Nephron (organoid): ENCODE measurements around the gene EIF1AD.

Source experiments
- H3K27ac Mint-ChIP-seq, 3 experiments: 2 replicates each; pipeline ENCODE4 v1.8.0; 2020; ENCODE audit warnings: mixed read lengths in 3 of 3, mild to moderate bottlenecking in 2 of 3, moderate library complexity in 1 of 3
- H3K27me3 Mint-ChIP-seq: 2 replicates; pipeline ENCODE4 v1.8.0; 2021; ENCODE audit warnings: low read depth, mild to moderate bottlenecking, moderate library complexity, mixed read lengths
- H3K36me3 Mint-ChIP-seq: 2 replicates; pipeline ENCODE4 v1.8.0; 2020; ENCODE audit warnings: low read depth, mixed read lengths
- H3K4me1 Mint-ChIP-seq: 2 replicates; pipeline ENCODE4 v1.8.0; 2020; ENCODE audit warnings: mixed read lengths
- H3K4me3 Mint-ChIP-seq, 3 experiments: 2 replicates each; pipeline ENCODE4 v1.8.0; 2020; ENCODE audit warnings: mild to moderate bottlenecking in 3 of 3, mixed read lengths in 3 of 3, moderate library complexity in 2 of 3
- H3K9me3 Mint-ChIP-seq: 2 replicates; pipeline ENCODE4 v1.8.0; 2020; ENCODE audit warnings: mixed read lengths
- TF ChIP-seq, protein P1 (sequence below), 3 experiments: fragments of 200-600 bp; sonication (generic); IDR thresholded peaks; one replicate each; pipeline ENCODE4 v1.5.0; 2021; ENCODE audit warnings: antibody characterized with exemption in 3 of 3; ENCODE audit not compliant: unreplicated experiment in 3 of 3

Gene EIF1AD

GRCh38 chr11:66016793-66017177 is 14.8 kb upstream of the EIF1AD start:
- H3K4me1 Mint-ChIP-seq: no peaks in the 10 kb centered on the region
- no peak overlapping the region for H3K27ac Mint-ChIP-seq
- TF ChIP-seq, protein P1, sequence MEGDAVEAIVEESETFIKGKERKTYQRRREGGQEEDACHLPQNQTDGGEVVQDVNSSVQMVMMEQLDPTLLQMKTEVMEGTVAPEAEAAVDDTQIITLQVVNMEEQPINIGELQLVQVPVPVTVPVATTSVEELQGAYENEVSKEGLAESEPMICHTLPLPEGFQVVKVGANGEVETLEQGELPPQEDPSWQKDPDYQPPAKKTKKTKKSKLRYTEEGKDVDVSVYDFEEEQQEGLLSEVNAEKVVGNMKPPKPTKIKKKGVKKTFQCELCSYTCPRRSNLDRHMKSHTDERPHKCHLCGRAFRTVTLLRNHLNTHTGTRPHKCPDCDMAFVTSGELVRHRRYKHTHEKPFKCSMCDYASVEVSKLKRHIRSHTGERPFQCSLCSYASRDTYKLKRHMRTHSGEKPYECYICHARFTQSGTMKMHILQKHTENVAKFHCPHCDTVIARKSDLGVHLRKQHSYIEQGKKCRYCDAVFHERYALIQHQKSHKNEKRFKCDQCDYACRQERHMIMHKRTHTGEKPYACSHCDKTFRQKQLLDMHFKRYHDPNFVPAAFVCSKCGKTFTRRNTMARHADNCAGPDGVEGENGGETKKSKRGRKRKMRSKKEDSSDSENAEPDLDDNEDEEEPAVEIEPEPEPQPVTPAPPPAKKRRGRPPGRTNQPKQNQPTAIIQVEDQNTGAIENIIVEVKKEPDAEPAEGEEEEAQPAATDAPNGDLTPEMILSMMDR (IDR thresholded peaks at IDR 0.05; ENCODE audit: unreplicated experiment in 3 of 3): no peak
- no peak overlapping the region for H3K4me3 Mint-ChIP-seq
- H3K36me3 Mint-ChIP-seq: no peaks in the 10 kb centered on the region
- no peaks in the 10 kb centered on the region for H3K9me3 Mint-ChIP-seq
- peaks cover 3% of the 10 kb centered on the region for H3K27me3 Mint-ChIP-seq

GRCh38 chr11:66015936-66016792 is 14.2 kb upstream of the EIF1AD start:
- no peaks in the 10 kb centered on the region for H3K9me3 Mint-ChIP-seq
- H3K36me3 Mint-ChIP-seq: no peaks in the 10 kb centered on the region
- H3K27me3 Mint-ChIP-seq: peaks cover 8% of the 10 kb centered on the region
- no peak overlapping the region for H3K27ac Mint-ChIP-seq
- no peaks in the 10 kb centered on the region for H3K4me1 Mint-ChIP-seq
- H3K4me3 Mint-ChIP-seq: no peak overlapping the region
- TF ChIP-seq, protein P1 (IDR thresholded peaks at IDR 0.05; ENCODE audit: unreplicated experiment in 3 of 3): no peak

DNA sequence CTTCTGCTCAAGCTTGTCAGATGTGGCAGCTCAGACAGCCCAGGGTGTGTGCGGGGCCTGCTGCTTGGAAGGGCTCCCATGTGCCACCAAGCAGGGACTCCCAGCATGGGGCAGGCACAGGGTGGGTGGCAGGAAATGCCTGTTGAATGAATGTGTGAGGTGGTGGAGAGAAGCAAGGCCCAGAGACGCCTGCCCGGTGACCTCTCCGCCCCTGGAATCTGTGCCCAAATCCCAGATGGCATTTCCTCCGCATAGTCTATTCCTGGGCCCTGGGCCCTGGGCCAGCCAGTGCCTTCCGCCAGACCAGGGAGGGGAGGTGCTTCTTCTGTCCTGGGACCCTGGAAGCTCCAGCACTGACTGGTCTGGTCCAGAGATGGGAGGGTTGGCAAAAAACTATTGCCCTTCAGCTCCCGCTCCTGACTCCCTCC is 13.5 kb upstream of the EIF1AD start:
- peaks cover 12% of the 10 kb centered on the region for H3K27me3 Mint-ChIP-seq
- H3K9me3 Mint-ChIP-seq: no peaks in the 10 kb centered on the region
- no peak overlapping the region for H3K4me3 Mint-ChIP-seq
- H3K36me3 Mint-ChIP-seq: no peaks in the 10 kb centered on the region
- H3K4me1 Mint-ChIP-seq: no peaks in the 10 kb centered on the region
- TF ChIP-seq, protein P1 (IDR thresholded peaks at IDR 0.05; ENCODE audit: unreplicated experiment in 3 of 3): no peak
- no peak overlapping the region for H3K27ac Mint-ChIP-seq

DNA sequence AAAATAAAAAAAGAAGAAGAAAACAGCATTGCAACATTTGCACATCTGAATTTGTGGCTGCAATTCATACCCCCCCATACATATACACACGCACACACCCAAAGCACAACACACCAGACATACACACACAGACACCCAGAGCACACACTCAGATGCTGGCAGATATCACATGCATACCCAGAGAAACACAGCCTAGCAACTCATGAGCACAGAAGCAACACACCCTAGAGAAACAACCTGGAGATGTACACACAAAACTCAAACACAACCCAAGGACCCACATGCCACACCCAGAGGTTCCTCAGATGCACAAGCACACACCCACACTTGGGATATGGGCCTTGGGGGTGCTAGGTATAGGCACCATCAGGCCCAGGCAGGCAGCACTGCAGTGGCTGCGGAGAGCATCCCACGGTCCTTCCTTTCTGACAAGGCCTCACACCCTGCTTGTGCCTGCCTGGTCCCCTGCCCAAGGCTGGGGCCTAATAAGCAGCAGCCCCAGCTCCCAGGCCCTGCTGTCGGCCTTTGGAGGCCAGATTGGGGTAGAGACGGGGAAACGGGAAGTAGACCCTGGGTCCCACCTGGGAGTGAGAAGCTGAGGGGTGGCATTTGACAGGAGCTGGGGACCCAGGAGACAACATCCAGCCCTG is 13.0 kb upstream of the EIF1AD start:
- Mint-ChIP-seq H3K4me3 (no peak overlapping the region), H3K27me3 (peaks cover 18% of the 10 kb centered on the region), H3K27ac (no peak overlapping the region), H3K4me1 (no peaks in the 10 kb centered on the region), H3K9me3 (no peaks in the 10 kb centered on the region), H3K36me3 (no peaks in the 10 kb centered on the region)
- TF ChIP-seq, protein P1 (IDR thresholded peaks at IDR 0.05; ENCODE audit: unreplicated experiment in 3 of 3): no peak

DNA sequence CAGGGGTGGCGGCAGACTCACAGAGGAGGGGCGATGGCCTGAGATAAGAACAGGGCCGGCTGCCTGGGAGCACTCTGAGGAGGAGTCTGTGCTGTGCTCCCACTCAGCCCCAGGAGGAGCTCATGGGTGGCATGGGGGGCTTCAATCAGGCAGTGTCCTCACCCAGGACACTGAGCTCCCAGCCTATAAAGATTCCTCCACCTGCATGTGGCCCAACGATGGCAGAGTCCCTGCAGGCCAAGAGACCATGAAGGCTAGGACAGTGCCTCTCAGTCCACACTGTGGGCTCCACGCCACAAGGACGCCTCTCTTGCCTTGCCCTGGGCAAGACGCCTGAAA is 11.8 kb upstream of the EIF1AD start:
- no peaks in the 10 kb centered on the region for H3K4me1 Mint-ChIP-seq
- no peak overlapping the region for H3K27ac Mint-ChIP-seq
- H3K4me3 Mint-ChIP-seq: no peak overlapping the region
- H3K9me3 Mint-ChIP-seq: no peaks in the 10 kb centered on the region
- TF ChIP-seq, protein P1 (IDR thresholded peaks at IDR 0.05; ENCODE audit: unreplicated experiment in 3 of 3): no peak
- no peaks in the 10 kb centered on the region for H3K36me3 Mint-ChIP-seq
- peaks cover 18% of the 10 kb centered on the region for H3K27me3 Mint-ChIP-seq
